ENCODE measurements around the gene MARK4. TPM values are rescaled to one million over a fixed set of nuclear protein-coding genes. Genes with fewer than 3 reads are reported as not detected.

Gene MARK4
- total RNA-seq = 14.7 and 15.1 TPM in 2 replicates

GRCh38 chr19:45250832-45251451 is at the start of gene MARK4:
TSS of gene MARK4 (plus strand) at chr19:45251271. CDS start at chr19:45251589, 318 bp downstream.

GRCh38 chr19:45245334-45245787 is 5.7 kb upstream of the MARK4 start, which contains the start of gene EXOC3L2:
TSS of gene EXOC3L2 (minus strand) at chr19:45245407. CDS start at chr19:45239045, 6,362 bp downstream.

DNA sequence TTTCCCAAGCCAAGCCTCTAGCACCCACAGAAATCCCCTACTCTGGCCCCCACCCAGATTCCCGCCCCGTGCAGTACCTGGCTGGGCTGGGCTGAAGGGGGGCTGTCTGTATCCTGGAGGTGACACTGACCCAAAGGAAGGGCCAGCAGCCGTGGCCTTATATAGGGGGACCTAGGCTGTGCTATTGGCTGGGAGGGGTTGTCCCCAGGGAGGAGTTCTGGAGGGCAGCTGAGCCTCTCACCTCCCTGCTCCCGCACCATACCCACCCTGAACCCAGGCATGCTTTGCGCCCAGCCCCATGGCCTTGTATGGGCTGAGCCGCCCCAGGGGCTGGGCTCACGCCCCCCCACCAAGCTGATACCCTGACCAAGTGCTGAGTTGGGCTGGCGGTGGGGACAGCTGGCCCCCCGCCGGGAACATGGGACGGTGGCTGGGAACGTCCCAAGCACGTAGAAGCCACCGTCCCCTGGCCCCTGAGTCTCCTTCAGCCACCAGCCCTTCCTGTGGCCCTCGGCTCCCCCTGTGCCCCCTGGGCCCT is 71.7 kb downstream of the MARK4 start, which contains the start of gene CKM:
TSS of gene CKM (minus strand) at position 132 of the 538 bp plus-strand sequence. CDS start 3,162 bp downstream, outside the sequence.

DNA sequence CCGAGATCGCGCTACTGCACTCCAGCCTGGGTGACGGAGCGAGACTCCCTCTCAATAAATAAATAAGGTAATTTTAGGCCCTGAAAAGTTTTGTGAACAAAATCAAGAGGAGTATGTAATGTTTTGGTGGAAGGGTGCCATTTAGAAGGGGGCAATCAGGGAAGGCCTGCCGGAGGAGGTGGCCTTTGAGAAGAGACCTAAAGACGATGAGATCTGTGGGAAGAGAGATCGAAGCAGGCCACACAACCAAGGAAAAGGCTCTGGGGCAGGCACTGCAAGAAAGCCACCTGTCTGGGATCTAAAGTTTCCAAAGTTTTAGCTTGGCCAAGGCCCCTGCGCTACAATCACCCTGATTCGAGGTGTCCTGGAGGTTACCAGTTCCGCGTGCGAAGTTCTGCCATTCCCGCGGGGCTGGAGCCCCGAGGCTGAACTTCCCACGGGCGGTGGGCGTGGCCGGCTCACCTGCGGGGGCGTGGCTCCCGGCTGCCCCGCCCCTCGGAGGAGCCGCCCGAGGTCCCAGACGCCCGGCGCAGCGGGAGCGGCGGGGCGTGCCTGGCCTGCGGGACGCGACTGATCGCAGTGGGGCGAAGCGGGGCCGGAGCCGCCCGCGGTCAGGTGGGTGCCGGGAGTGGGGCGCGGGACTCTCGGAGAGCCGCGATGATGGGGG is 89.3 kb downstream of the MARK4 start, which contains the start of gene KLC3:
TSS of gene KLC3 (plus strand) at position 519 of the 667 bp plus-strand sequence. CDS start 4,792 bp downstream, outside the sequence.

Other genes starting within 250 kb of the MARK4 start
- 6.7 and 7.8 TPM in 2 replicates for gene RELB, start 249.8 kb upstream of the MARK4 start, total RNA-seq
- gene CLASRP, start 212.2 kb upstream of the MARK4 start, total RNA-seq = 7.9 and 9.2 TPM in 2 replicates
- under 0.01 TPM in 1 of 2 replicates, not detected in the other for gene ZNF296, start 174.8 kb upstream of the MARK4 start, total RNA-seq
- 12.2 and 17.6 TPM in 2 replicates for gene GEMIN7, start 172.0 kb upstream of the MARK4 start, total RNA-seq
- 17.2 and 22.2 TPM in 2 replicates for gene PPP1R37, start 158.1 kb upstream of the MARK4 start, total RNA-seq
- gene NKPD1, start 90.3 kb upstream of the MARK4 start, total RNA-seq = 0.11 and 0.17 TPM in 2 replicates
- gene TRAPPC6A, start 73.0 kb upstream of the MARK4 start, total RNA-seq = 40.7 and 44.5 TPM in 2 replicates
- gene BLOC1S3, start 72.5 kb upstream of the MARK4 start, total RNA-seq = 2.3 and 3.3 TPM in 2 replicates
- 0.54 and 1.3 TPM in 2 replicates for gene EXOC3L2, start 5.9 kb upstream of the MARK4 start, total RNA-seq
- not detected in 2 replicates for gene CKM, start 71.6 kb downstream of the MARK4 start, total RNA-seq
- gene KLC3, start 89.5 kb downstream of the MARK4 start, total RNA-seq = 0.43 TPM in 2 replicates
- gene ERCC2, start 119.3 kb downstream of the MARK4 start, total RNA-seq = 10.5 and 13.1 TPM in 2 replicates
- 8.4 and 14.7 TPM in 2 replicates for gene PPP1R13L, start 153.8 kb downstream of the MARK4 start, total RNA-seq
- gene POLR1G, start 155.4 kb downstream of the MARK4 start, total RNA-seq = 5.6 and 7.1 TPM in 2 replicates
- 41.5 and 50.4 TPM in 2 replicates for gene ERCC1, start 172.6 kb downstream of the MARK4 start, total RNA-seq
- gene FOSB, start 216.7 kb downstream of the MARK4 start, total RNA-seq = 16.9 and 90.1 TPM in 2 replicates
- 8.8 and 15.4 TPM in 2 replicates for gene RTN2, start 245.8 kb downstream of the MARK4 start, total RNA-seq
- 0.52 and 0.54 TPM in 2 replicates for gene PPM1N, start 247.2 kb downstream of the MARK4 start, total RNA-seq

Measured in dermis lymphatic vessel endothelial cell (primary cell).